ENCODE results near the gene MYRIP.

DNA sequence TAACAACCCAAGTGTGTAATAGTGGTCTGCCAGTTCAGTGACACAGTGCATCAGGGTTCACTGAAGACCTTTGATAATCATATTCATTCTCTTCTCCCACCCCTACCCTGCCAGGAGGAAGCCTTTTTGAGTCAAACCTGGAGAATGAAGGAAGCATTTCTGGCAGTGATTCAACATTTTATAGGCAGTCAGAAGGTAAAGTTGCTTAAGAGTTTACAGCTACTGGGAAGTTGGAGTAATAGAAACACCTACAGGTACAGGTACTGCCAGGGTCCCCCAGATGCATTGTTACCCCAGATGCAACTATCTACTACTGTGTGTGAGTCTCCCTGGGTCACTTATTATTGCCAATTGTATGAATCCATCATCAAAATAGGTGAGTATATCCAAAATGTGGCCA is 353.2 kb downstream of the MYRIP start:
- TF ChIP-seq, protein P1, sequence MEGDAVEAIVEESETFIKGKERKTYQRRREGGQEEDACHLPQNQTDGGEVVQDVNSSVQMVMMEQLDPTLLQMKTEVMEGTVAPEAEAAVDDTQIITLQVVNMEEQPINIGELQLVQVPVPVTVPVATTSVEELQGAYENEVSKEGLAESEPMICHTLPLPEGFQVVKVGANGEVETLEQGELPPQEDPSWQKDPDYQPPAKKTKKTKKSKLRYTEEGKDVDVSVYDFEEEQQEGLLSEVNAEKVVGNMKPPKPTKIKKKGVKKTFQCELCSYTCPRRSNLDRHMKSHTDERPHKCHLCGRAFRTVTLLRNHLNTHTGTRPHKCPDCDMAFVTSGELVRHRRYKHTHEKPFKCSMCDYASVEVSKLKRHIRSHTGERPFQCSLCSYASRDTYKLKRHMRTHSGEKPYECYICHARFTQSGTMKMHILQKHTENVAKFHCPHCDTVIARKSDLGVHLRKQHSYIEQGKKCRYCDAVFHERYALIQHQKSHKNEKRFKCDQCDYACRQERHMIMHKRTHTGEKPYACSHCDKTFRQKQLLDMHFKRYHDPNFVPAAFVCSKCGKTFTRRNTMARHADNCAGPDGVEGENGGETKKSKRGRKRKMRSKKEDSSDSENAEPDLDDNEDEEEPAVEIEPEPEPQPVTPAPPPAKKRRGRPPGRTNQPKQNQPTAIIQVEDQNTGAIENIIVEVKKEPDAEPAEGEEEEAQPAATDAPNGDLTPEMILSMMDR (conservative IDR thresholded peaks at IDR 0.05): no peak
- no peak for TF ChIP-seq ZFX (IDR thresholded peaks at IDR 0.05)

Measured in C4-2B (cell line).